ENCODE measurements around the gene FGF2.
"Not testable (repeated sequence)": the region's sequence is repeated elsewhere in the genome, so short reads cannot be mapped to it uniquely, and the experiment has no call there.

The FGF2 gene

DNA sequence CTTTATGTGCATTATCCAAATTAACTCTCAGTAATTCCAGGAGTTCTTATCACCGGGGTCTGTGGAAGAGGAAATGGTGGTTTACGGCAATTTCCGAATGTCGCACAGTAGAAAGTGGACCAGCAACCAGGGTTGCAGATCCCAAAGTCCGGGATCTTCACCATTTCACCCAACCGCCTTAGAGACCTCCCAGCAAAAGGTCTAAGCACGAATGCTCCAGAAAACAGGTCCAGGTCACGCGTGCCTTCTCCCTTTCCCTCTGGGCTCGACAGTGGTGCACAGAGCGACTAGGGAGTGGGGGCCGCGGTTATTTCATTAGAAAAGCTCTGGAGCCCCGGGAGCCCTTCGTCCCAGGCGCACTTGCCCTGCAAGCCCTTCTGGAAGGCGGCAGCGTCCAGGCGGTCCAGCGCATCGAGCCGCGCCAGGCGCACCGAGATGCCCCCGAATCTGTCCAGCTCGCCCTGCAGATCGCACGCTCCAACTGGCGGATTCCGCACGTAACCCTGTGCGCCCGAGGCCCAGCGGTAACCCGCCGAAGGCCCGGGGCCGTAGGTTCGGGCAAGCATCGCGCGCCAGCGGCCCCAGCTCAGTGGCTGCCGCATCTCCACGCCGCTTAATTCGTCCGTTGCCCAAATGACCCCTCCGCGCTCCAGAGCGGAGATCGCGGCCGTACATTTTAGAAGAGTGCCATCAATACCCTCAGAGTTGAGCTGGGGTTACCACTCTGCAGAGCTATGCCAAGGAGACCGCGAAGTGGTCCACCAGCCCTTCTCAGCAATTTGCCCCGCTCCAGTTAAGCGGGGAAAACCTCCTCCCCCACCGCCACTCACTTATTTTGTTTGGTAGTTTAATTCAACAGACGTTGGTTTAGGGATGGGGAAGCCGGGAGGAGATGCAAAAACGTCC lies 95.6 kb downstream of the FGF2 start, which contains the start of gene NUDT6:
Gene NUDT6, minus strand, starts transcription at position 627 of the 906 bp plus-strand sequence. Its CDS starts 25 bp downstream, at position 602.
- DNase-seq (ENCODE audit: low read depth in 2 of 2): peak in 1 of 2 donors; percentile 23

DNA sequence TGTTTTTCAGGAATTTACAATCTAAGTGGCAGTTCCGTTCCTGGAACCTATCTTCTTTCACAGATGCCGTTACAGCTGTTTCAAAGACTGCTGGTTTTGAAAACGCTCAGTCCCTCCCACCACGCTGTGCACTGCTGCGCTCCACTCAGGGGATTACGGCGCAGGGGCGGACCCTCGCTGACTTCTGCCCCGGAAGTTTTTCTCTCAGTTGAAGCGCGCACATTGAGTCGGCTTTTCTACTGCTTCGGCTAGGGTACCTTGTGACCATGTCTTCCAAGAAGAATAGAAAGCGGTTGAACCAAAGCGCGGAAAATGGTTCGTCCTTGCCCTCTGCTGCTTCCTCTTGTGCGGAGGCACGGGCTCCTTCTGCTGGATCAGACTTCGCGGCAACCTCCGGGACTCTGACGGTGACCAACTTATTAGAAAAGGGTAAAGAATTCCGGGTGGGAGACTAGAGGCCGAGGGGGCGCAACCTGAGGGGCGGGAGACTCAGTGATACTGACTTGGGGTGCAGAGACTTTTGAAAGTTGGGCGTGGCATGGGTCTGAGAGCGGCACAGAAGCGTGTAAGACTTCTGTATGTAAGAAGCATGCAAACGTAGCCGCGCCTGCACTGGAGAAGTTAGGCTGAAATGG lies 96.4 kb downstream of the FGF2 start:
- peak; percentile 75 to 76 for DNase-seq (ENCODE audit: low read depth in 2 of 2)

DNA sequence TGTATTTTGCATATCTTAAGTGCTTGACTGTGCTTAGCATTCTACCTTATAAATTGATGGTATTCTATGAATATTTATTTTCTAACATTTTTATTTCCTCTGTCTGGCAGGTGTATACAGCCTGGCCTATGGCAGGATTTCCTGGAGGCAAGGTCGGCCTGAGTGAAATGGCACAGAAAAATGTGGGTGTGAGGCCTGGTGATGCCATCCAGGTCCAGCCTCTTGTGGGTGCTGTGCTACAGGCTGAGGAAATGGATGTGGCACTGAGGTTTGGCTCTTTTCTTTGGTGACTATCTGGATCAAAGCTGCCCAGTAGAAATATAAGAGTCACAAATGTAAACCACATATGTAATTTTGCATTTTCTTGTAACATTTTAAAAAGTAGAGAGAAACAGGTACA lies 102.3 kb downstream of the FGF2 start:
- DNase-seq (ENCODE audit: low read depth in 2 of 2): no peak

DNA sequence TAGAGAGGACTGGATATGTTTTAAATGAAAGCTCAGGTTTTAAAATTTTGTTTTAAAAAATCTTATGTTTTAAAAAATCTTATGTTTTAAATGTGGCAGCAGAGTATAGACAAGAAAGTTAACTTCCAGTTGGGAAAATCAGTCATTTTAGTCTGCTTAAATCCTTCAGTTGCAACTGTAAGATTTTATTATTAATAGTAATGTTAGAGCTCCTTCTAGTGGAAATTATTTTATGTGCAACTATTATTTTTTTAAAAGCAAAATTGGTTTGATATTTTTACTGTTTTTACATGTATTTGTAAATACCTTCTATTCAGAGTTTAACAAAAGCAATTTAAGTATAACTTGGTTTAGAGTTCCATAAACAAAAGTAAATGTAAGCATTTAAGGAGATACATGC lies 104.2 kb downstream of the FGF2 start:
- DNase-seq (ENCODE audit: low read depth in 2 of 2): no peak

DNA sequence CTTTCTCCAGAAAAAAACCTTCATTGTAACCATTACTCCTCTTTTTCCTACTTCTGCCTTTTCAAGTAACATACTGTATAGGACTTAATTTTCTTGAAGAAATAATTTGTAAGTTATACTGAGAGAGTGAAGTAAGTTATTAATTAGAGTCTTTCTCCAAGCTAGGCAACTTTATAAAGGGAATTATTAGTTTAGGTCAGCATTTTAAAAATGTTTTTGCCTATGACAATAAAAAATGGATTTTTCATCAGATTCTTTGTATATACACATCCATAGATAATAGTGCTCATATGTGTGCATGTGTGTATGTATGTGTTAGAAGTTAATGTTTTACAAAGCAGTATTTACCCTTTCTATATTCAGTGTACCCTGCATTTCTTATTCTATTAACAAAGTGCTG lies 106.1 kb downstream of the FGF2 start:
- no peak for DNase-seq (ENCODE audit: low read depth in 2 of 2)

DNA sequence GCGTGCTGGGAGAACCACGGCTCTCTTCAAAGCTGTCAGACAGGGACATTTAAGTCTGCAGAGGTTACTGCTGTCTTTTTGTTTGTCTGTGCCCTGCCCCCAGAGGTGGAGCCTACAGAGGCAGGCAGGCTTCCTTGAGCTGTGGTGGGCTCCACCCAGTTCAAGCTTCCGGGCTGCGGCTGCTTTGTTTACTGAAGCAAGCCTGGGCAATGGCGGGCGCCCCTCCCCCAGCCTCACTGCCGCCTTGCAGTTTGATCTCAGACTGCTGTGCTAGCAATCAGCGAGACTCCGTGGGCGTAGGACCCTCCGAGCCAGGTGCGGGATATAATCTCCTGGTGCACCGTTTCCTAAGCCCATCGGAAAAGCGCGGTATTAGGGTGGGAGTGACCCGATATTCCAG lies 118.5 kb downstream of the FGF2 start:
- DNase-seq (ENCODE audit: low read depth in 2 of 2): not testable (repeated sequence)

DNA sequence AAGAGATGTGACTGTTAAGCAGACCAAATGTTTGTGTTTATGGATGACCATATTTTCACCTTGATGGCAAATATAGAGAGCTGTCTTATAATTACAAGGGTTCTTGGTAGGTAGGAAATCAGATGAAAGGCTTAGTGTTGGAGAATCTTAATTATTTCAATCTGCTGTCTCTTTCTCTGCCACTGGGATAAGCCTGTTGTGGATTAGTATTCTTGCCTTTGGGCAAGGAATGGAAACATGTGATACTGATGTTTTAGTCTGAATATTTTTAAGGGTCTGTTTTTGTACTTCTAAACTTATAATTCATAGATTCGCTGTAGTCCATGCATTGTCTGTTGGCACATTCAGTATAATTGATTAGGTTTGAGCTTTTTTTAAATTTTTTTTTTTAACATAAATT lies 119.5 kb downstream of the FGF2 start:
- DNase-seq (ENCODE audit: low read depth in 2 of 2): no peak
